GM21619 (cell line): Measurements from ENCODE around the gene RAI1.

Source experiments
- ATAC-seq: cut with Tn5 transposase; IDR thresholded peaks from one replicate; pipeline ENCODE4 v1.9.1; 2021; ENCODE audit not compliant: unreplicated experiment

RAI1 gene

GRCh38 chr17:17782523-17783115 lies 101.4 kb downstream of the RAI1 start:
- no peak for ATAC-seq

GRCh38 chr17:17783116-17783824 lies 102.0 kb downstream of the RAI1 start:
- peak; percentile 38 for ATAC-seq

GRCh38 chr17:17783825-17784656 lies 102.8 kb downstream of the RAI1 start:
- ATAC-seq = no peak

GRCh38 chr17:17784657-17785267 lies 103.5 kb downstream of the RAI1 start:
- no peak for ATAC-seq

GRCh38 chr17:17785407-17785806 lies 104.1 kb downstream of the RAI1 start:
- ATAC-seq = no peak

- no peak for ATAC-seq
These were observed 105.7 kb downstream of the RAI1 start for GRCh38 chr17:17786998-17787397.

- no peak for ATAC-seq
These were observed 106.3 kb downstream of the RAI1 start for GRCh38 chr17:17787568-17787967.

- ATAC-seq = no peak
These were observed 107.7 kb downstream of the RAI1 start for GRCh38 chr17:17788967-17789366.

GRCh38 chr17:17789410-17789809 lies 108.2 kb downstream of the RAI1 start:
- ATAC-seq = no peak

- ATAC-seq = no peak
These were observed 108.8 kb downstream of the RAI1 start for GRCh38 chr17:17789828-17790636.

GRCh38 chr17:17790637-17791464 lies 109.6 kb downstream of the RAI1 start:
- ATAC-seq = no peak

- ATAC-seq = no peak
These were observed 110.8 kb downstream of the RAI1 start for GRCh38 chr17:17792037-17792550.

GRCh38 chr17:17792551-17793377 lies 111.5 kb downstream of the RAI1 start:
- no peak for ATAC-seq

GRCh38 chr17:17793378-17794214 lies 112.3 kb downstream of the RAI1 start:
- ATAC-seq = no peak

- no peak for ATAC-seq
These were observed 113.1 kb downstream of the RAI1 start for GRCh38 chr17:17794382-17794781.

- no peak for ATAC-seq
These were observed 114.0 kb downstream of the RAI1 start for GRCh38 chr17:17795296-17795695.

- ATAC-seq = no peak
These were observed 114.9 kb downstream of the RAI1 start for GRCh38 chr17:17795946-17796786.
